T-helper 17 cell (primary cell): ENCODE data around the gene NPR2. TPM values are rescaled to one million over a fixed set of nuclear protein-coding genes. Genes with fewer than 3 reads are reported as not detected.

ENCODE experiments used
- ATAC-seq: fragments of 150-1000 bp; cut with Tn5 transposase; 2 replicates; pipeline ENCODE4 v1.10.0; 2021; ENCODE audit warnings: mild to moderate bottlenecking, moderate library complexity
- DNase-seq, 3 donors: peaks; one replicate each; pipeline versions ENCODE4 v3.0.0 to v3.0.0-alpha.2; 2020 to 2021
- H3K9me3 ChIP-seq: one replicate; pipeline ENCODE4 v1.7.0; 2013; ENCODE audit warnings: low read length, mild to moderate bottlenecking; ENCODE audit not compliant: control insufficient read depth, poor library complexity, severe bottlenecking
- H3K27ac Mint-ChIP-seq: one replicate; pipeline ENCODE4 v1.8.0; 2022; ENCODE audit warnings: mild to moderate bottlenecking, moderate library complexity, mixed read lengths
- H3K27me3 Mint-ChIP-seq: one replicate; pipeline ENCODE4 v1.8.0; 2022; ENCODE audit warnings: mixed read lengths
- H3K36me3 Mint-ChIP-seq: one replicate; pipeline ENCODE4 v1.8.0; 2022; ENCODE audit warnings: low read depth, mixed read lengths
- H3K4me1 Mint-ChIP-seq: one replicate; pipeline ENCODE4 v1.8.0; 2022; ENCODE audit warnings: mild to moderate bottlenecking, mixed read lengths
- H3K4me3 Mint-ChIP-seq: one replicate; pipeline ENCODE4 v1.8.0; 2022; ENCODE audit warnings: mild to moderate bottlenecking, moderate library complexity, mixed read lengths
- total RNA-seq, 4 donors: library from RNA in 2 of 4; stranded (reverse) in 2 of 4; gene quantifications; one replicate each; pipeline ENCODE4 v1.2.3 and lab custom pipeline; 2022 to 2026

Gene NPR2
- total RNA-seq, 2 donors from 2014 or later, result 3.8 to 4.0 TPM

- H3K9me3 ChIP-seq, result no peaks in the 10 kb centered on the region
- peaks cover 6% of the 10 kb centered on the region for H3K36me3 Mint-ChIP-seq
- no peaks in the 10 kb centered on the region for H3K27me3 Mint-ChIP-seq
- H3K27ac Mint-ChIP-seq, result peak overlapping the region; percentile 72
- no peak for ATAC-seq
- H3K4me1 Mint-ChIP-seq, result peaks cover 36% of the 10 kb centered on the region
- DNase-seq, result no peak
- no peak overlapping the region for H3K4me3 Mint-ChIP-seq
Measured at GRCh38 chr9:35834260-35835215, 43.1 kb downstream of the NPR2 start.

- no peak for DNase-seq
- no peak overlapping the region for H3K4me3 Mint-ChIP-seq
- no peaks in the 10 kb centered on the region for H3K27me3 Mint-ChIP-seq
- no peak for ATAC-seq
- peaks cover 31% of the 10 kb centered on the region for H3K4me1 Mint-ChIP-seq
- peak overlapping the region; percentile 72 for H3K27ac Mint-ChIP-seq
- H3K9me3 ChIP-seq, result no peaks in the 10 kb centered on the region
- H3K36me3 Mint-ChIP-seq, result peaks cover 6% of the 10 kb centered on the region
Measured at GRCh38 chr9:35835216-35835632, 43.8 kb downstream of the NPR2 start.

GRCh38 chr9:35835766-35836165 lies 44.4 kb downstream of the NPR2 start:
- peak overlapping the region; percentile 37 for H3K27ac Mint-ChIP-seq
- DNase-seq, result no peak
- no peak for ATAC-seq
- no peaks in the 10 kb centered on the region for H3K9me3 ChIP-seq
- peaks cover 6% of the 10 kb centered on the region for H3K36me3 Mint-ChIP-seq
- H3K4me1 Mint-ChIP-seq, result peaks cover 32% of the 10 kb centered on the region
- H3K4me3 Mint-ChIP-seq, result no peak overlapping the region
- no peaks in the 10 kb centered on the region for H3K27me3 Mint-ChIP-seq

GRCh38 chr9:35836595-35836994 lies 45.2 kb downstream of the NPR2 start:
- no peak overlapping the region for H3K4me3 Mint-ChIP-seq
- no peak for DNase-seq
- no peaks in the 10 kb centered on the region for H3K27me3 Mint-ChIP-seq
- no peak for ATAC-seq
- peak overlapping the region; percentile 37 for H3K27ac Mint-ChIP-seq
- H3K4me1 Mint-ChIP-seq, result peaks cover 27% of the 10 kb centered on the region
- peaks cover 6% of the 10 kb centered on the region for H3K36me3 Mint-ChIP-seq
- no peaks in the 10 kb centered on the region for H3K9me3 ChIP-seq

GRCh38 chr9:35839926-35840325 lies 48.5 kb downstream of the NPR2 start:
- no peak for DNase-seq
- H3K27ac Mint-ChIP-seq, result peak overlapping the region; percentile 21
- H3K36me3 Mint-ChIP-seq, result peaks cover 9% of the 10 kb centered on the region
- ATAC-seq, result no peak
- peaks cover 24% of the 10 kb centered on the region for H3K4me1 Mint-ChIP-seq
- H3K9me3 ChIP-seq, result no peaks in the 10 kb centered on the region
- H3K4me3 Mint-ChIP-seq, result no peak overlapping the region
- H3K27me3 Mint-ChIP-seq, result no peaks in the 10 kb centered on the region

GRCh38 chr9:35840881-35841644 lies 49.7 kb downstream of the NPR2 start:
- Mint-ChIP-seq H3K27me3 (no peaks in the 10 kb centered on the region), H3K4me1 (peaks cover 29% of the 10 kb centered on the region), H3K4me3 (no peak overlapping the region), H3K36me3 (peaks cover 9% of the 10 kb centered on the region), H3K27ac (peak overlapping the region; percentile 6)
- no peaks in the 10 kb centered on the region for H3K9me3 ChIP-seq
- DNase-seq (no peak), ATAC-seq (no peak)

- peaks cover 9% of the 10 kb centered on the region for H3K36me3 Mint-ChIP-seq
- no peak overlapping the region for H3K4me3 Mint-ChIP-seq
- no peaks in the 10 kb centered on the region for H3K9me3 ChIP-seq
- H3K4me1 Mint-ChIP-seq, result peaks cover 29% of the 10 kb centered on the region
- DNase-seq (no peak), ATAC-seq (no peak)
- no peaks in the 10 kb centered on the region for H3K27me3 Mint-ChIP-seq
- peak overlapping the region; percentile 6 for H3K27ac Mint-ChIP-seq
Measured at GRCh38 chr9:35841645-35841900, 50.2 kb downstream of the NPR2 start.

- ATAC-seq (no peak), DNase-seq (no peak)
- H3K27ac Mint-ChIP-seq, result no peak overlapping the region
- no peak overlapping the region for H3K4me3 Mint-ChIP-seq
- no peaks in the 10 kb centered on the region for H3K27me3 Mint-ChIP-seq
- peaks cover 9% of the 10 kb centered on the region for H3K36me3 Mint-ChIP-seq
- peaks cover 27% of the 10 kb centered on the region for H3K4me1 Mint-ChIP-seq
- no peaks in the 10 kb centered on the region for H3K9me3 ChIP-seq
Measured at GRCh38 chr9:35842020-35842745, 50.8 kb downstream of the NPR2 start.

- H3K9me3 ChIP-seq, result no peaks in the 10 kb centered on the region
- no peak for ATAC-seq
- Mint-ChIP-seq H3K4me1 (peaks cover 24% of the 10 kb centered on the region), H3K27ac (no peak overlapping the region), H3K27me3 (no peaks in the 10 kb centered on the region), H3K4me3 (no peak overlapping the region), H3K36me3 (peaks cover 12% of the 10 kb centered on the region)
- no peak for DNase-seq
Measured at GRCh38 chr9:35842795-35843194, 51.4 kb downstream of the NPR2 start.

- Mint-ChIP-seq H3K4me1 (peaks cover 24% of the 10 kb centered on the region), H3K36me3 (peaks cover 6% of the 10 kb centered on the region), H3K27ac (peak overlapping the region; percentile 85), H3K27me3 (no peaks in the 10 kb centered on the region), H3K4me3 (peak overlapping the region; percentile 79)
- ATAC-seq, result peak; percentile 94
- DNase-seq, result no peak
- no peaks in the 10 kb centered on the region for H3K9me3 ChIP-seq
Measured at GRCh38 chr9:35844628-35845270, 53.4 kb downstream of the NPR2 start.

GRCh38 chr9:35845824-35846771 lies 54.7 kb downstream of the NPR2 start:
- no peak for DNase-seq
- H3K4me3 Mint-ChIP-seq, result no peak overlapping the region

More at GRCh38 chr9:35845824-35846771, 54.7 kb downstream of the NPR2 start:
- H3K9me3 ChIP-seq, result no peaks in the 10 kb centered on the region
- ATAC-seq, result no peak
- Mint-ChIP-seq H3K27me3 (no peaks in the 10 kb centered on the region), H3K27ac (peak overlapping the region; percentile 85), H3K36me3 (peaks cover 6% of the 10 kb centered on the region), H3K4me1 (peaks cover 19% of the 10 kb centered on the region)
